PC-3 (cell line): ENCODE results near the gene MRPL21. TPM values are rescaled to one million over a fixed set of nuclear protein-coding genes. Genes with fewer than 3 reads are reported as not detected.

ENCODE experiments used
- ATAC-seq: fragments of 200-7000 bp; cut with Tn5 transposase; 2 replicates; pipeline ENCODE4 v1.9.1; 2020; ENCODE audit warnings: mild to moderate bottlenecking, moderate library complexity
- BruUV-seq: library from RNA; stranded (reverse); fragments of 400-500 nt; replicated peaks from 2 replicates; lab custom pipeline; 2021; lab: Mats Ljungman, UMichigan
- CTCF ChIA-PET: fragments of 300-600 bp; sonication (Branson Sonifier 250); formaldehyde crosslinking; loops from one replicate; lab custom pipeline; 2022; ENCODE audit warnings: antibody characterized with exemption; lab: Charles Lee
- POLR2A ChIA-PET: fragments of 300-600 bp; sonication (Branson Sonifier 250); formaldehyde crosslinking; loops from one replicate; lab custom pipeline; 2022; ENCODE audit warnings: antibody characterized with exemption; ENCODE audit not compliant: unreplicated experiment; lab: Charles Lee
- DNase-seq: peaks from one replicate; pipeline ENCODE4 v3.0.0-alpha.2; 2015
- H2AFZ ChIP-seq: fragments of 300-600 bp; sonication (generic); 2 replicates; pipeline ENCODE4 v1.6.0; 2016; ENCODE audit warnings: antibody characterized with exemption, low read length
- H3F3A ChIP-seq: fragments of 300-600 bp; sonication (generic); one replicate; pipeline ENCODE4 v1.6.0; 2017; ENCODE audit warnings: antibody characterized with exemption, low read length, control low read depth, mild to moderate bottlenecking; ENCODE audit not compliant: unreplicated experiment
- H3K27ac ChIP-seq: fragments of 300-600 bp; sonication (generic); 2 replicates; pipeline ENCODE4 v1.5.1; 2016; ENCODE audit warnings: mild to moderate bottlenecking, low read length
- H3K27me3 ChIP-seq: fragments of 300-600 bp; sonication (generic); 2 replicates; pipeline ENCODE4 v1.6.1; 2016; ENCODE audit warnings: low read length, mixed read lengths
- H3K36me3 ChIP-seq: fragments of 300-600 bp; sonication (generic); 2 replicates; pipeline ENCODE4 v1.6.1; 2016; ENCODE audit warnings: low read depth, mixed run types, low read length, mixed read lengths
- H3K4me1 ChIP-seq: fragments of 300-600 bp; sonication (generic); 2 replicates; pipeline ENCODE4 v1.5.1; 2016; ENCODE audit warnings: low read length; ENCODE audit not compliant: insufficient read depth
- H3K4me2 ChIP-seq: fragments of 300-600 bp; sonication (generic); 2 replicates; pipeline ENCODE4 v1.6.0; 2016; ENCODE audit warnings: low read length
- H3K4me3 ChIP-seq: fragments of 300-600 bp; sonication (generic); 2 replicates; pipeline ENCODE4 v1.5.1; 2016; ENCODE audit warnings: mild to moderate bottlenecking, low read length, mixed read lengths
- H3K79me2 ChIP-seq: fragments of 300-600 bp; sonication (generic); 2 replicates; pipeline ENCODE4 v1.6.1; 2017; ENCODE audit warnings: low read length, mixed read lengths
- H3K9ac ChIP-seq: fragments of 300-600 bp; sonication (generic); 2 replicates; pipeline ENCODE4 v1.6.0; 2016; ENCODE audit warnings: mild to moderate bottlenecking, low read length
- H3K9me2 ChIP-seq: fragments of 300-600 bp; sonication (generic); replicated peaks from 2 replicates; pipeline ENCODE4 v1.6.1; 2016; ENCODE audit warnings: mixed run types, low read length, mixed read lengths
- H3K9me3 ChIP-seq: fragments of 300-600 bp; sonication (generic); 2 replicates; pipeline ENCODE4 v1.6.1; 2016; ENCODE audit warnings: low read length, mixed read lengths
- H4K20me1 ChIP-seq: fragments of 300-600 bp; sonication (generic); 2 replicates; pipeline ENCODE4 v1.6.1; 2016; ENCODE audit warnings: low read length, mixed read lengths
- CTCF ChIP-seq: fragments of 300-600 bp; sonication (generic); conservative IDR thresholded peaks from 2 replicates; pipeline ENCODE4 v1.5.1; 2017; ENCODE audit warnings: antibody characterized with exemption, low read depth, mild to moderate bottlenecking, low read length
- EZH2 ChIP-seq: fragments of 300-600 bp; sonication (generic); IDR thresholded peaks from one replicate; pipeline ENCODE4 v1.6.1; 2017; ENCODE audit warnings: antibody characterized with exemption, mild to moderate bottlenecking, low read length; ENCODE audit not compliant: unreplicated experiment
- EZH2phosphoT487 ChIP-seq: fragments of 300-600 bp; sonication (generic); IDR thresholded peaks from 2 replicates; pipeline ENCODE4 v1.6.1; 2018; ENCODE audit warnings: mild to moderate bottlenecking, antibody characterized with exemption, low read length, borderline replicate concordance
- intact Hi-C: fragments of 100-400 bp; cut with micrococcal nuclease; formaldehyde crosslinking; loops from 2 replicates; pipeline ENCODE4 v1.9.0; 2023
- total RNA-seq: library from RNA; depleted of rRNA; stranded (reverse); fragments of >200 nt; gene quantifications from 2 replicates; pipeline ENCODE4 v1.2.3, GENCODE V29; 2014

MRPL21 gene
- total RNA-seq, 1 experiment from 2014 or later, result 230 TPM

- no peak for TF ChIP-seq EZH2
- TF ChIP-seq EZH2phosphoT487, result no peak
- TF ChIP-seq CTCF, result no peak
- Histone ChIP-seq H3K4me1 (no peaks in the 10 kb centered on the region), H3K4me3 (no peak overlapping the region), H2AFZ (no peak overlapping the region), H3K9me2 (no peaks in the 10 kb centered on the region), H3K9me3 (no peaks in the 10 kb centered on the region), H3K79me2 (no peaks in the 10 kb centered on the region), H3K4me2 (no peak overlapping the region), H3K36me3 (peaks cover 47% of the 10 kb centered on the region), H3K9ac (no peak overlapping the region), H4K20me1 (no peaks in the 10 kb centered on the region), H3F3A (no peaks in the 10 kb centered on the region), H3K27me3 (no peaks in the 10 kb centered on the region), H3K27ac (no peak overlapping the region)
- POLR2A ChIA-PET, result no interaction called here
- no peak for ATAC-seq
- CTCF ChIA-PET, result no interaction called here
- intact Hi-C loops, result no loop called here
- BruUV-seq, result no TSS peak
- DNase-seq, result no peak
Observed at GRCh38 chr11:68891351-68891948, 12.2 kb downstream of the MRPL21 start.

DNA sequence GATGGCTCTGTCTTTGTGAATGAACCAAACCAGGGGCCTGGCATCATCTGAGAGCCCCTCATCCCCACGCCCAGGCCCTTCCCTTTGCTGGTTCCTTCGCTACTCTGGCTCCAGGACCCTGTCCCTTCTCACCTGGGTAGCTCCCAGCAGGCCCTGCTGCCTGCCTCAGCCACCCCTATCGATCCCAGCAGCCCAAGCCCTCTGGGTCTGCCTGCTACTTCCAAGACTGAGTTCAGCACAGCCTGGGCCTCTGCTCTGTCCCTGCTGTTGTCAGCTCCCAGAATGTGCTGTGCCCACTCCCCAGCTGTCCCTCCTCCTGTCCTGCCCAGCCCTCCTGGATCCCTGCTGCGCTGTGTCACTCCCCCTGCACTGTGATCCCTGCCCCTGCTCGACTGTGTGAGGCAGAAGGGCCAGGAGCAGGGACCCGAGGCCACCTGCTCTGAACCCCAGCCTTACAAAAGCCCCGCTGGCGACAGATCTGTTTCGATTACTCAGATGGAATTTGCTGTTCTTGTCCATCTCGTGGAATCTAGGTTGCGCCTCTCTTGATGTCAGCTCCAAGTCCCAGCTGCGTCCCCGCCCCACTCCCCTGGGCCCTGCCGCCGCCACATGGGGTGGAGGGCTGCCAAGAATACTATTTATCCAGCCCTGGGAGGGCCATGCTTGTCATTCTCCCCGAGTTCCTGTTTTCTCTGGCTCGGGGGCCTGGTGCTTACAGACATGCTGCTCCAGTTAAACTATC lies 13.0 kb downstream of the MRPL21 start:
- H3K9me3 ChIP-seq, result no peaks in the 10 kb centered on the region
- no peaks in the 10 kb centered on the region for H3F3A ChIP-seq
- no peak overlapping the region for H3K4me2 ChIP-seq
- ATAC-seq, result no peak
- no peak overlapping the region for H3K27ac ChIP-seq
- peaks cover 39% of the 10 kb centered on the region for H3K36me3 ChIP-seq
- CTCF ChIA-PET, result interaction anchor here (0.6 kb wide), 1 partner anchor 56 kb away, joined by 4 read pairs; no protein-coding TSS in a partner anchor
- no peaks in the 10 kb centered on the region for H3K4me1 ChIP-seq
- H3K9ac ChIP-seq, result no peak overlapping the region
- no peaks in the 10 kb centered on the region for H3K9me2 ChIP-seq
- H4K20me1 ChIP-seq, result no peaks in the 10 kb centered on the region
- H2AFZ ChIP-seq, result no peak overlapping the region
- no peak overlapping the region for H3K4me3 ChIP-seq
- BruUV-seq, result no TSS peak
- intact Hi-C loops, result no loop called here
- H3K27me3 ChIP-seq, result no peaks in the 10 kb centered on the region
- no peak for DNase-seq
- TF ChIP-seq EZH2 (no peak), CTCF (no peak), EZH2phosphoT487 (no peak)
- H3K79me2 ChIP-seq, result no peaks in the 10 kb centered on the region
- POLR2A ChIA-PET, result no interaction called here

- intact Hi-C loops, result no loop called here
- peak; percentile 22; the same call in 1 of the 2 replicates for ATAC-seq
- POLR2A ChIA-PET, result no interaction called here
Observed at GRCh38 chr11:68889948-68890446, 13.6 kb downstream of the MRPL21 start.

More at GRCh38 chr11:68889948-68890446, 13.6 kb downstream of the MRPL21 start:
- Histone ChIP-seq H3F3A (no peaks in the 10 kb centered on the region), H3K4me2 (no peak overlapping the region), H3K4me3 (no peak overlapping the region), H3K9me2 (no peaks in the 10 kb centered on the region), H2AFZ (no peak overlapping the region), H3K79me2 (no peaks in the 10 kb centered on the region), H4K20me1 (no peaks in the 10 kb centered on the region), H3K9me3 (no peaks in the 10 kb centered on the region), H3K36me3 (peaks cover 36% of the 10 kb centered on the region), H3K4me1 (no peaks in the 10 kb centered on the region), H3K27me3 (no peaks in the 10 kb centered on the region), H3K9ac (no peak overlapping the region), H3K27ac (no peak overlapping the region)
- TF ChIP-seq EZH2, result no peak
- no peak for TF ChIP-seq EZH2phosphoT487
- peak; percentile 68 for TF ChIP-seq CTCF
- no peak for DNase-seq
- CTCF ChIA-PET, result interaction anchor here (0.6 kb wide), 1 partner anchor 55 kb away, joined by 4 read pairs; no protein-coding TSS in a partner anchor
- BruUV-seq, result no TSS peak
